Spleen (tissue), 7 donors: ENCODE results near the gene PDAP1.

Source experiments
- POLR2AphosphoS5 ChIP-seq, 3 donors: sonication (generic); formaldehyde crosslinking; IDR thresholded peaks; one replicate each; pipeline ENCODE4 v1.5.1; 2017; ENCODE audit warnings: antibody characterized with exemption in 3 of 3
- TF ChIP-seq, protein P1 (sequence below), 11 experiments: fragments of 200-600 bp in 7 of 11; fragments of 450-650 bp in 4 of 11; sonication (generic) in 4 of 11; IDR thresholded peaks in 8 of 11; conservative IDR thresholded peaks in 3 of 11; 1 replicate in 7 of 11; 2 replicates in 4 of 11; pipeline versions ENCODE4 v1.4.0 to v1.8.0; 2016 to 2021; ENCODE audit warnings: antibody characterized with exemption in 11 of 11, inconsistent platforms in 4 of 11, mild to moderate bottlenecking in 1 of 11
- donor health status: DM: no; HTN: no; CAD: no; lungs with moderate emphysema.
- donor health status: DM: no; HTN: no; CAD: no.
- donor health status: DM: no; HTN: no; CAD: no.

DNA sequence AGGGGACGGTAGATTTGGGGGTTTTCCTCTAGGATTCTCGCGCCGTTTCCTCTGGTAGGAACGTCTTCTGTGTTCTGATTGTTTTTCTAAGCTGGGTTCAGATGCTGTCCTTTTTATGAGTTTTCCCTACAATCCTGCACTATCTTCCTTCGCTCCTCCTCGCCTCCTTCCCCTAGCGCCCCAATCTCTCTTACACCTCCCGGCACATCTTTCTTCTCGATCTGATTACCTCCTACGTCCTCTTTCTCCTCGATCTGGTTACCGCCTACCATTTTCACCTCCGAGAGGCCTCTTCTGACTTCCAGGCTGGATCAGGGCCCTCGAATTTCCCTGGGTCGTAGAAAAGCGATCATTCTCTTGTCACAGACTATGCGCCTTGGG, 785 bp upstream of the PDAP1 start:
- no peak for TF ChIP-seq POLR2AphosphoS5 (IDR thresholded peaks at IDR 0.05)
- TF ChIP-seq, protein P1, sequence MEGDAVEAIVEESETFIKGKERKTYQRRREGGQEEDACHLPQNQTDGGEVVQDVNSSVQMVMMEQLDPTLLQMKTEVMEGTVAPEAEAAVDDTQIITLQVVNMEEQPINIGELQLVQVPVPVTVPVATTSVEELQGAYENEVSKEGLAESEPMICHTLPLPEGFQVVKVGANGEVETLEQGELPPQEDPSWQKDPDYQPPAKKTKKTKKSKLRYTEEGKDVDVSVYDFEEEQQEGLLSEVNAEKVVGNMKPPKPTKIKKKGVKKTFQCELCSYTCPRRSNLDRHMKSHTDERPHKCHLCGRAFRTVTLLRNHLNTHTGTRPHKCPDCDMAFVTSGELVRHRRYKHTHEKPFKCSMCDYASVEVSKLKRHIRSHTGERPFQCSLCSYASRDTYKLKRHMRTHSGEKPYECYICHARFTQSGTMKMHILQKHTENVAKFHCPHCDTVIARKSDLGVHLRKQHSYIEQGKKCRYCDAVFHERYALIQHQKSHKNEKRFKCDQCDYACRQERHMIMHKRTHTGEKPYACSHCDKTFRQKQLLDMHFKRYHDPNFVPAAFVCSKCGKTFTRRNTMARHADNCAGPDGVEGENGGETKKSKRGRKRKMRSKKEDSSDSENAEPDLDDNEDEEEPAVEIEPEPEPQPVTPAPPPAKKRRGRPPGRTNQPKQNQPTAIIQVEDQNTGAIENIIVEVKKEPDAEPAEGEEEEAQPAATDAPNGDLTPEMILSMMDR (IDR thresholded peaks at IDR 0.05 in 8 of 11, conservative IDR thresholded peaks at IDR 0.05 in 3 of 11) = no peak
